ENCODE measurements around the gene RPL18A.
"Not testable (repeated sequence)": the region's sequence is repeated elsewhere in the genome, so short reads cannot be mapped to it uniquely, and the experiment has no call there.

Gene RPL18A

DNA sequence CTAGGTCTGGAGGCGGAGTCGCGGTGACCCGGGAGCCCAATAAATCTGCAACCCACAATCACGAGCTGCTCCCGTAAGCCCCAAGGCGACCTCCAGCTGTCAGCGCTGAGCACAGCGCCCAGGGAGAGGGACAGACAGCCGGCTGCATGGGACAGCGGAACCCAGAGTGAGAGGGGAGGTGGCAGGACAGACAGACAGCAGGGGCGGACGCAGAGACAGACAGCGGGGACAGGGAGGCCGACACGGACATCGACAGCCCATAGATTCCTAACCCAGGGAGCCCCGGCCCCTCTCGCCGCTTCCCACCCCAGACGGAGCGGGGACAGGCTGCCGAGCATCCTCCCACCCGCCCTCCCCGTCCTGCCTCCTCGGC lies 12.2 kb downstream of the RPL18A start, which contains the start of gene SLC5A5:
Gene SLC5A5, plus strand, starts transcription at position 68 of the 373 bp plus-strand sequence. CDS start 375 bp downstream, outside the sequence.
- H3K27ac Mint-ChIP-seq = peak within 1 kb of the TSS; percentile 74

DNA sequence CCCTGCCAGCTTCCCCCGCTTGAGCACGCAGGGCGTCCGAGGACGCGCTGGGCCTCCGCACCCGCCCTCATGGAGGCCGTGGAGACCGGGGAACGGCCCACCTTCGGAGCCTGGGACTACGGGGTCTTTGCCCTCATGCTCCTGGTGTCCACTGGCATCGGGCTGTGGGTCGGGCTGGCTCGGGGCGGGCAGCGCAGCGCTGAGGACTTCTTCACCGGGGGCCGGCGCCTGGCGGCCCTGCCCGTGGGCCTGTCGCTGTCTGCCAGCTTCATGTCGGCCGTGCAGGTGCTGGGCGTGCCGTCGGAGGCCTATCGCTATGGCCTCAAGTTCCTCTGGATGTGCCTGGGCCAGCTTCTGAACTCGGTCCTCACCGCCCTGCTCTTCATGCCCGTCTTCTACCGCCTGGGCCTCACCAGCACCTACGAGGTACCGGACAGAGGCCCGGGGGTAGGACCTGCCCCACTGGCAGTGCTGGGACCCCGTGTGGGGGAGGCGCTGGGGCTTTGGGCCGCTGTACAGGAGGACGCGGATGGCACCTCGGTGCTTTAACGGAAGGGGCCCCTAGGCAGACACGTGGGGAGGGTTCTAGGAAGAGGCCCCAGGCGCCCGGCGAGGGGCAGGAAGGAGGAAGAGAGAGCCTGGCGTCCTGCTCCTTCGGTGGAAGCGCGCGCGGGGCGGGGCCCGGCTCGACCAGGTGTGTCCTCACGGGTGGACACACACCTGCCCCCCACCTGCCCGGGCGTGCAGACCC lies 12.7 kb downstream of the RPL18A start:
- Mint-ChIP-seq H3K27me3 (peaks cover 3% of the 10 kb centered on the region), H3K36me3 (ENCODE audit: low read depth) (no peaks in the 10 kb centered on the region), H3K27ac (peak overlapping the region; percentile 40)

More for the DNA sequence above, 12.2 kb downstream of the RPL18A start, which contains the start of gene SLC5A5:
- no peaks in the 10 kb centered on the region for H3K9me3 Mint-ChIP-seq
- no peaks in the 10 kb centered on the region for H3K36me3 Mint-ChIP-seq (ENCODE audit: low read depth)
- H3K27me3 Mint-ChIP-seq = peaks cover 3% of the 10 kb centered on the region
- peaks cover 8% of the 10 kb centered on the region for H3K4me1 Mint-ChIP-seq (ENCODE audit: low read depth)
- H3K4me3 Mint-ChIP-seq = peak within 1 kb of the TSS; percentile 82

DNA sequence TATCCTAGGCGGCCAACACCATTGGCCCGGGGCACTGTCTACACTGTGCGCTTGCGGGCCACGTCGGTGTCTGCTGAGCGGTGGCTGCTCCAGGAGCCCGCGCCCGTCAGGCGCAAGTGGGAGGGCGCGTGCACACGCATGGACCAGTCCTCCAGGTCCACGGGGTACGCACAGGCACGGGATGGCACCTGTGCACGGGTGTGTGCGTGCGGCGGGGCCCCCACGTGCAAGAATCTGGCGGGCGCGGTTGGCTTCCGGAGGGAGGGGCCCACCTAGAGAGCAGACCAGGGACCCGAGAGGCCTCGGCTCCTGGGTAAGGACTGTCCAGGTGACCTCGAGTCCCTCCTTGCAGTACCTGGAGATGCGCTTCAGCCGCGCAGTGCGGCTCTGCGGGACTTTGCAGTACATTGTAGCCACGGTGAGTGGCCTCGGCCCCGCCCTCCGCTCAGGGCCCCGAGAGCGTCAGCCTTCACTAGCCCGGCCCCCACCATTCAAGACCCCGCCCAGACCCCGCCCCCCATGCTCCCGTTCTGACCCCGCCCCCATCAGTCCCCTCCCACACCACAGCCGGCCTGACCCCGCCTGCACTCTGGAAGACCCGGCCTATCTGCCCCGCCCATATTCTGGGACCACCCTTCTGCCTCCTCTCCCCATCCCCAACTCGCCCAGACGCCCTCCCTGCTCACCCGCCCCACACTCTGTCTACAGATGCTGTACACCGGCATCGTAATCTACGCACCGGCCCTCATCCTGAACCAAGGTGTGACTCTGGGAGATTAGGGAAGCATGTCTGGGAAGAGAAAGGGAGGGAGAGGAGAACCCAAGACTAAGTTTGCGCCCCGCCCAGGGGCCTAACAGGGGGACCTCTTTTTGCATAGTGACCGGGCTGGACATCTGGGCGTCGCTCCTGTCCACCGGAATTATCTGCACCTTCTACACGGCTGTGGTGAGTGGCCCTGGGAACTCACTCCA lies 14.4 kb downstream of the RPL18A start:
- peaks cover 3% of the 10 kb centered on the region for H3K27me3 Mint-ChIP-seq
- H3K36me3 Mint-ChIP-seq (ENCODE audit: low read depth) = no peaks in the 10 kb centered on the region
- H3K4me3 Mint-ChIP-seq = peak overlapping the region; percentile 58
- H3K4me1 Mint-ChIP-seq (ENCODE audit: low read depth) = peaks cover 8% of the 10 kb centered on the region
- H3K9me3 Mint-ChIP-seq = no peaks in the 10 kb centered on the region
- H3K27ac Mint-ChIP-seq = no peak overlapping the region

More for the DNA sequence above, 12.7 kb downstream of the RPL18A start:
- H3K9me3 Mint-ChIP-seq = no peaks in the 10 kb centered on the region
- H3K4me1 Mint-ChIP-seq (ENCODE audit: low read depth) = peaks cover 8% of the 10 kb centered on the region
- H3K4me3 Mint-ChIP-seq = peak overlapping the region; percentile 82

DNA sequence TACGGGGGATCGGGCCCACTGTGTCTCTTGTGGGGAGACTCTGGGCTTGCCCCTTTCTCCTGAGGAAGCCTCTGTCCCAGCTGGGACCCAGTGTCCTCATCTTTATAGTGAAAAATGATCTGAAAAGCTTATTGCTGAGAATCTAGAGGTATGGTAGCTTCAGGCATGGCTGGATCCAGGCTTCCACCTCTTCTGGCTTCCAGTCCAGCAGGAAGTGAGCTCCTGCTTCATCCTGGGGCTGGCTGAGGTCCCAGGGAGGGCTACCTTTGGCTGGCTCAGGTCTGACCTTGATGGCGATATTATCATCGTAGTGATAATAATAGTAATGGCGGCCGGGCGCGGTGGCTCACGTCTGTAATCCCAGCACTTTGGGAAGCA lies 15.0 kb downstream of the RPL18A start:
- no peaks in the 10 kb centered on the region for H3K9me3 Mint-ChIP-seq
- peak overlapping the region; percentile 23 for H3K4me3 Mint-ChIP-seq
- H3K27ac Mint-ChIP-seq = no peak overlapping the region
- peaks cover 8% of the 10 kb centered on the region for H3K4me1 Mint-ChIP-seq (ENCODE audit: low read depth)
- peaks cover 3% of the 10 kb centered on the region for H3K27me3 Mint-ChIP-seq
- no peaks in the 10 kb centered on the region for H3K36me3 Mint-ChIP-seq (ENCODE audit: low read depth)

DNA sequence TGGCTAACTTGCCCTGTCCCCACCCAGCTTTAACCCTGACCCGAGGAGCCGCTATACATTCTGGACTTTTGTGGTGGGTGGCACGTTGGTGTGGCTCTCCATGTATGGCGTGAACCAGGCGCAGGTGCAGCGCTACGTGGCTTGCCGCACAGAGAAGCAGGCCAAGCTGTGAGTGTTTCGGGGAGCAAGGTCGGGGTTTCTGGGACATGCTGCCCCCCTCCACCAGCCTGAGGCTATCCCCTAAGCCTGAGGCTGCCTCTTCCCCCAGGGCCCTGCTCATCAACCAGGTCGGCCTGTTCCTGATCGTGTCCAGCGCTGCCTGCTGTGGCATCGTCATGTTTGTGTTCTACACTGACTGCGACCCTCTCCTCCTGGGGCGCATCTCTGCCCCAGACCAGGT lies 18.0 kb downstream of the RPL18A start:
- peaks cover 3% of the 10 kb centered on the region for H3K27me3 Mint-ChIP-seq
- no peak overlapping the region for H3K27ac Mint-ChIP-seq
- H3K4me1 Mint-ChIP-seq (ENCODE audit: low read depth) = peaks cover 8% of the 10 kb centered on the region
- H3K4me3 Mint-ChIP-seq = no peak overlapping the region
- no peaks in the 10 kb centered on the region for H3K9me3 Mint-ChIP-seq
- H3K36me3 Mint-ChIP-seq (ENCODE audit: low read depth) = no peaks in the 10 kb centered on the region

DNA sequence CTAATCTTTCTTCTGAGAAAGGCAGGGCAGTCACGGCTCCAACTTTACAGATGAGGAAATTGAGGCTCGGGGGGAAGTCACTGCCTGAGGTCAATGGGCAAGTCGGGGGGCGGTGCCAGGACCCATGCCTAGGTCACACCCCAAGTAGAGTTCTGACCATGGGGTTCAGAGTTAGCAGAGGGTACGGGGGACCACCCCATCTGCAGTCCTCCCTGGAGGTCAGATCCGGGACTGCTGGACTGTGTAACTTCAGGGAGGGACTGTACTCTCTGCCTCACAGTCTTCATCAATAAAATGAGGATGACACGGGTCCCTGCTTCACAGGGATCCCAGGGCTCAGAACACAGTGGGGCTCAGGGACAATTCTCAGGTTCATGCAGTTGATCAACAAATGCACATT lies 19.8 kb downstream of the RPL18A start:
- H3K36me3 Mint-ChIP-seq (ENCODE audit: low read depth) = no peaks in the 10 kb centered on the region
- H3K27ac Mint-ChIP-seq = no peak overlapping the region
- no peak overlapping the region for H3K4me3 Mint-ChIP-seq
- no peaks in the 10 kb centered on the region for H3K9me3 Mint-ChIP-seq
- peaks cover 3% of the 10 kb centered on the region for H3K4me1 Mint-ChIP-seq (ENCODE audit: low read depth)
- H3K27me3 Mint-ChIP-seq = peaks cover 3% of the 10 kb centered on the region

DNA sequence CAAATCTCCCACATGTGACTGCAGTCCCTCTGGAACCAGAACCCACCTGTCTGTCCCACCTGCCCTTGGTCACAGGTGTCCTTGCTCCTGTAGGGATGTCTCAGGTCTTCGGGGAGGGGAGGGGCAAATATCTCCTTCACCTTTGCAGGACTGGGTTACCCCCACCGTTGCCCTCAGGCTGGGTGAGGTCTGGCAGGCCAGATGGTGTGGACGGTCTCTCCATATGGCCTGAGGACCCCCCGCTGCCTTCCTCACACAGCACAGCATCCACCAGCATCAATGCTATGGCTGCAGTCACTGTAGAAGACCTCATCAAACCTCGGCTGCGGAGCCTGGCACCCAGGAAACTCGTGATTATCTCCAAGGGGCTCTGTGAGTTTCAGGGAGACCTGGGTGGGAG lies 22.0 kb downstream of the RPL18A start:
- H3K27me3 Mint-ChIP-seq = no peaks in the 10 kb centered on the region
- H3K27ac Mint-ChIP-seq = no peak overlapping the region
- peaks cover 4% of the 10 kb centered on the region for H3K4me1 Mint-ChIP-seq (ENCODE audit: low read depth)
- H3K9me3 Mint-ChIP-seq = no peaks in the 10 kb centered on the region
- no peaks in the 10 kb centered on the region for H3K36me3 Mint-ChIP-seq (ENCODE audit: low read depth)
- no peak overlapping the region for H3K4me3 Mint-ChIP-seq

- no peak overlapping the region for H3K27ac Mint-ChIP-seq
- H3K4me1 Mint-ChIP-seq (ENCODE audit: low read depth) = peaks cover 4% of the 10 kb centered on the region
- H3K27me3 Mint-ChIP-seq = no peaks in the 10 kb centered on the region
- no peaks in the 10 kb centered on the region for H3K9me3 Mint-ChIP-seq
- no peak overlapping the region for H3K4me3 Mint-ChIP-seq
- no peaks in the 10 kb centered on the region for H3K36me3 Mint-ChIP-seq (ENCODE audit: low read depth)
Measured at GRCh38 chr19:17883627-17884410, 24.1 kb downstream of the RPL18A start.

DNA sequence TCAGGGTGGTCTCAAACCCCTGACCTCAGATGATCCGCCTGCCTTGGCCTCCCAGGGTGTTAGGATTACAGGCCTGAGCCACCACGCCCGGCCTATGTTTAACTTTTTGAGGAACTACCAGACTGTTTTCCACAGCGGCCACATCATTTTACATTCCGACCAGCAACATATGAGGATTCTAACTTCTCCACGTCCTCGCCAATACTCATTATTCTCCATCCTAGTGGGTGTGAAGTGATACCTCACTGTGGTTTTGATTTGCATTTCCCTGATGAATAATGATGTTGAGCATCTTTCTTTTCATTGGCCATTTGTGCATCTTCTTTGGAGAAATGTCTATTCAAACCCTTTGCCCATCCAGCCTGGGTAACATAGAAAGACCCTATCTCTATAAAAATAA lies 26.8 kb downstream of the RPL18A start:
- H3K4me1 Mint-ChIP-seq (ENCODE audit: low read depth) = peaks cover 4% of the 10 kb centered on the region
- no peak overlapping the region for H3K27ac Mint-ChIP-seq

DNA sequence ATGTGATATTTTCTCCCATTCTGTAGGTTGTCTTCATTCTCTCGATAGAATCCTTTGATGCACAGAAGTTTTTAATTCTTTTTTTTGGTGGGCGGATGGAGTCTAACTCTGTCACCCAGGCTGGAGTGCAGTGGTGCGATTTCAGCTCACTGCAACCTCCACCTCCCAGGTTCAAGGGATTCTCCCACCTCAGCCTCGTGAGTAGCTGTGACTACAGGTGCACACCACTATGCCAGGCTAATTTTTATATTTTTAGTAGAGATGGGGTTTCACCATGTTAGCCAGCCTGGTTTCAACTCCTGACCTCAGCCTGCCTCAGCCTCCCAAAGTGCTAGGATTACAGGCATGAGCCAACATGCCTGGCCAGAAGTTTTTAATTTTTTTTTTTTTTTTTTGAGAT lies 27.5 kb downstream of the RPL18A start:
- H3K36me3 Mint-ChIP-seq (ENCODE audit: low read depth); H3K27ac Mint-ChIP-seq; H3K27me3 Mint-ChIP-seq; H3K4me1 Mint-ChIP-seq (ENCODE audit: low read depth); H3K4me3 Mint-ChIP-seq; H3K9me3 Mint-ChIP-seq: not testable (repeated sequence)

More for the DNA sequence above, 26.8 kb downstream of the RPL18A start:
- Mint-ChIP-seq H3K9me3 (no peaks in the 10 kb centered on the region), H3K36me3 (ENCODE audit: low read depth) (no peaks in the 10 kb centered on the region), H3K27me3 (no peaks in the 10 kb centered on the region), H3K4me3 (no peak overlapping the region)

- Mint-ChIP-seq H3K27ac (no peak overlapping the region), H3K4me3 (no peak overlapping the region), H3K36me3 (ENCODE audit: low read depth) (no peaks in the 10 kb centered on the region), H3K9me3 (no peaks in the 10 kb centered on the region), H3K27me3 (no peaks in the 10 kb centered on the region), H3K4me1 (ENCODE audit: low read depth) (peaks cover 4% of the 10 kb centered on the region)
Measured at GRCh38 chr19:17888260-17888659, 28.6 kb downstream of the RPL18A start.

- Mint-ChIP-seq H3K9me3 (no peaks in the 10 kb centered on the region), H3K36me3 (ENCODE audit: low read depth) (no peaks in the 10 kb centered on the region), H3K27ac (no peak overlapping the region), H3K4me1 (ENCODE audit: low read depth) (peaks cover 4% of the 10 kb centered on the region), H3K27me3 (no peaks in the 10 kb centered on the region), H3K4me3 (no peak overlapping the region)
Measured at GRCh38 chr19:17889609-17890214, 30.0 kb downstream of the RPL18A start.

DNA sequence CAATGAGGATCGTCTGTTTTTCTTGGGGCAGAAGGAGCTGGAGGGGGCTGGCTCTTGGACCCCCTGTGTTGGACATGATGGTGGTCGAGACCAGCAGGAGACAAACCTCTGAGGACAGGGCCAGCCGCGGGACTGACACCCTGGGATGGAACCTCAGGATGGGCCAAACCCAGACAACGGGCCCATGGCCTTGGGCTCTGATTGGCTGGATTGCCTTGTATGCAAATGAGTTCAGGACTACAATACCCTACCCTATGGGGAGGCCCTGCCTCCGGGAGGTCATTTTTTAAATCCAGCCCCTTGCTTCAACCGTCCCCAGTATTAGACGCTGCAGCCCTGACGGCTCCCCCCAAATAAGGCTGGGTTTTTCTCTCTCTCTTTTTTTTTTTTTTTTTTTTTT lies 34.1 kb downstream of the RPL18A start:
- H3K4me3 Mint-ChIP-seq = no peak overlapping the region
- no peaks in the 10 kb centered on the region for H3K9me3 Mint-ChIP-seq
- no peaks in the 10 kb centered on the region for H3K4me1 Mint-ChIP-seq (ENCODE audit: low read depth)
- H3K36me3 Mint-ChIP-seq (ENCODE audit: low read depth) = no peaks in the 10 kb centered on the region
- no peak overlapping the region for H3K27ac Mint-ChIP-seq
- H3K27me3 Mint-ChIP-seq = peaks cover 4% of the 10 kb centered on the region

GRCh38 chr19:17902701-17903100 lies 43.0 kb downstream of the RPL18A start:
- Mint-ChIP-seq H3K27ac (no peak overlapping the region), H3K27me3 (peaks cover 26% of the 10 kb centered on the region), H3K9me3 (no peaks in the 10 kb centered on the region), H3K36me3 (ENCODE audit: low read depth) (no peaks in the 10 kb centered on the region), H3K4me1 (ENCODE audit: low read depth) (no peaks in the 10 kb centered on the region), H3K4me3 (no peak overlapping the region)
